HepG2 (cell line): ENCODE data around the gene PLEKHM2. TPM values are rescaled to one million over a fixed set of nuclear protein-coding genes. Genes with fewer than 3 reads are reported as not detected.

Experiments used
- ARID4A ChIP-seq: sonication (generic); formaldehyde crosslinking; IDR thresholded peaks from 2 replicates; pipeline ENCODE4 v1.5.0; 2020; ENCODE audit warnings: mild to moderate bottlenecking, missing genetic modification reagents, borderline replicate concordance
- BORCS8-MEF2B ChIP-seq: sonication (generic); formaldehyde crosslinking; IDR thresholded peaks from 2 replicates; pipeline ENCODE4 v1.8.0; 2022; ENCODE audit warnings: mild to moderate bottlenecking, missing genetic modification reagents
- CBFB ChIP-seq: sonication (generic); formaldehyde crosslinking; IDR thresholded peaks from 2 replicates; pipeline ENCODE4 v1.4.0; 2020; ENCODE audit warnings: missing genetic modification reagents
- CC2D1A ChIP-seq: sonication (generic); formaldehyde crosslinking; IDR thresholded peaks from 2 replicates; pipeline ENCODE4 v1.8.1; 2023; ENCODE audit warnings: mild to moderate bottlenecking, missing genetic modification reagents
- ERF ChIP-seq: IDR thresholded peaks from 2 replicates; pipeline ENCODE4 v1.6.1; 2018; ENCODE audit warnings: missing biosample characterization, missing genetic modification reagents
- MAFG ChIP-seq: sonication (generic); formaldehyde crosslinking; IDR thresholded peaks from 2 replicates; pipeline ENCODE4 v1.5.1; 2020; ENCODE audit warnings: mild to moderate bottlenecking, missing genetic modification reagents
- NFYB ChIP-seq: sonication (generic); formaldehyde crosslinking; IDR thresholded peaks from 2 replicates; pipeline ENCODE4 v1.4.0; 2020; ENCODE audit warnings: missing genetic modification reagents
- PPARG ChIP-seq: conservative IDR thresholded peaks from 2 replicates; pipeline ENCODE4 v1.6.1; 2016; ENCODE audit warnings: missing biosample characterization, missing genetic modification reagents
- RBM39 ChIP-seq: fragments of 200-400 bp; formaldehyde crosslinking; IDR thresholded peaks from one replicate; pipeline ENCODE4 v1.6.1; 2018; ENCODE audit warnings: antibody characterized with exemption, mild to moderate bottlenecking, low read depth, low read length; ENCODE audit not compliant: poor library complexity, severe bottlenecking
- REST ChIP-seq, 2 experiments: IDR thresholded peaks; 2 replicates each; pipeline ENCODE4 v1.6.1; 2011 to 2012; ENCODE audit warnings: low read length in 2 of 2, borderline replicate concordance in 1 of 2, low read depth in 1 of 2, mild to moderate bottlenecking in 1 of 2, moderate library complexity in 1 of 2
- RNF2 ChIP-seq: fragments of 450-650 bp; conservative IDR thresholded peaks from 2 replicates; pipeline ENCODE4 v1.6.1; 2016; ENCODE audit warnings: low read depth
- SOX6 ChIP-seq, 2 experiments: fragments of 450-650 bp in 1 of 2; sonication (generic) in 1 of 2; formaldehyde crosslinking in 1 of 2; IDR thresholded peaks; 2 replicates each; pipeline versions ENCODE4 v1.4.0 to v1.6.1; 2017 to 2020; ENCODE audit warnings: antibody characterized with exemption in 1 of 2, mild to moderate bottlenecking in 1 of 2, missing genetic modification reagents in 1 of 2
- ZNF329 ChIP-seq: sonication (generic); formaldehyde crosslinking; IDR thresholded peaks from 2 replicates; pipeline ENCODE4 v1.9.0; 2021; ENCODE audit warnings: low read depth, mild to moderate bottlenecking, missing genetic modification reagents
- ZNF7 ChIP-seq: IDR thresholded peaks from 2 replicates; pipeline ENCODE4 v1.6.1; 2016; ENCODE audit warnings: missing biosample characterization, missing genetic modification reagents
- polyA plus RNA-seq, 8 experiments: library from polyadenylated mRNA; depleted of rRNA in 3 of 8; stranded (reverse) in 7 of 8; unstranded in 1 of 8; fragments of >200 nt; fragmentation: Illumina TruSeq in 4 of 8; extraction: Trizol in 4 of 8; gene quantifications; 2 replicates each; pipeline versions ENCODE4 v1.2.1 to v1.2.3, GENCODE V29; 2011 to 2016; ENCODE audit warnings: low read depth in 4 of 8, missing spikeins in 1 of 8, mixed read lengths in 1 of 8; ENCODE audit not compliant: insufficient read depth in 1 of 8
- total RNA-seq, 5 experiments: library from RNA; depleted of rRNA; stranded (reverse); fragments of >200 nt; fragmentation: Illumina TruSeq; extraction: Trizol; gene quantifications; 2 replicates each; pipeline ENCODE4 v1.2.3, GENCODE V29; 2016; ENCODE audit warnings: low read depth in 1 of 5
- TF ChIP-seq, protein P1 (sequence below): sonication (generic); formaldehyde crosslinking; IDR thresholded peaks from 2 replicates; pipeline ENCODE4 v1.4.0; 2020; ENCODE audit warnings: missing genetic modification reagents, mild to moderate bottlenecking, borderline replicate concordance
- TF ChIP-seq, protein P2 (sequence below): sonication (generic); formaldehyde crosslinking; IDR thresholded peaks from 2 replicates; pipeline ENCODE4 v1.5.0; 2020; ENCODE audit warnings: missing genetic modification reagents, mild to moderate bottlenecking, borderline replicate concordance

Gene PLEKHM2
- total and polyA plus RNA-seq, 2 of the 13 experiments (the other 11 are each of a cell fraction or from before 2014, with no cell fraction given) = 16.5 to 27.3 TPM

DNA sequence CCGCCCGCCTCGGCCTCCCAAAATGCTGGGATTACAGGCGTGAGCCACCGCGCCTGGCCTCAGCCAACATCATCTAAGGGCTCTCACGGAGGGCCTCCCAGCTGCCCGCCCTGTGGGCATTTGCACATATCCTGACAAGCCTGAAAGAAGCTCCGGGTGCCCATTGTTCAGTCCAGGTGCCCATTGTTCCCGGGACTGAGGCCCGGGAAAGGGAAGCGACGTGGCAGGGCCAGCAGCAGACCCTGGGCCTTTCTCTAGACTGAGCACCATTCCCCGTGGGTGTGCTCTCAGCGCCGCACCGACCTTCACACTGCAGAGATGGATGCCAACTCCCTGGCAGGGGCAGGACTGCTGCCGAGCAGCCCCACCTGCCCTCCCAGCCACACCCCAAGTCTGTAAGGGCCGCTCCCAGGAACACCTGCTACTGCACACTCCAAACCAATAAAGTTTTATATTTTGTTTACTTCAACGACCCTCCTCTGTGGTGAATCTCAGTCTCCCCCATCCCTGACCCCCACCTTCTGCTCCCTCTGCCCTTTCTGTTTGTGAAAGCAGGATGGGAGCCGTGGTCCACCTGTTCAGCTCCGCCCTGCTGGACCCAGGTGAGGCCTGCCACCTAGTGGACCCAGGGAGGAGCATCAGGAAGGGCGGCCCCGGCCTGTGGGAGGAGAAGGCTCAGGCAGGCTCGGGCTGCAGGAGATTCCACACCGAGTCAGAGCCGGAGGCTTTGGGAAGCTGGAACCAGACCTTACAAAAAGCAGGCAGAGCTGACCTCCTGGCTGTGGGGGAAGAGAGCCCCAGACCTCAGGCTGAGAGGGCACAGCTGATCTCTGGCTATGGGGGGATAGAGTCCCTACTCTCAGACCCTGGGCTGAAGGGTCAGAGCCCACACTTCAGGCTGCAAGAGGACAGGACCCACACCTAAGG, 57.1 kb downstream of the PLEKHM2 start (continued):
- TF ChIP-seq, protein P1, sequence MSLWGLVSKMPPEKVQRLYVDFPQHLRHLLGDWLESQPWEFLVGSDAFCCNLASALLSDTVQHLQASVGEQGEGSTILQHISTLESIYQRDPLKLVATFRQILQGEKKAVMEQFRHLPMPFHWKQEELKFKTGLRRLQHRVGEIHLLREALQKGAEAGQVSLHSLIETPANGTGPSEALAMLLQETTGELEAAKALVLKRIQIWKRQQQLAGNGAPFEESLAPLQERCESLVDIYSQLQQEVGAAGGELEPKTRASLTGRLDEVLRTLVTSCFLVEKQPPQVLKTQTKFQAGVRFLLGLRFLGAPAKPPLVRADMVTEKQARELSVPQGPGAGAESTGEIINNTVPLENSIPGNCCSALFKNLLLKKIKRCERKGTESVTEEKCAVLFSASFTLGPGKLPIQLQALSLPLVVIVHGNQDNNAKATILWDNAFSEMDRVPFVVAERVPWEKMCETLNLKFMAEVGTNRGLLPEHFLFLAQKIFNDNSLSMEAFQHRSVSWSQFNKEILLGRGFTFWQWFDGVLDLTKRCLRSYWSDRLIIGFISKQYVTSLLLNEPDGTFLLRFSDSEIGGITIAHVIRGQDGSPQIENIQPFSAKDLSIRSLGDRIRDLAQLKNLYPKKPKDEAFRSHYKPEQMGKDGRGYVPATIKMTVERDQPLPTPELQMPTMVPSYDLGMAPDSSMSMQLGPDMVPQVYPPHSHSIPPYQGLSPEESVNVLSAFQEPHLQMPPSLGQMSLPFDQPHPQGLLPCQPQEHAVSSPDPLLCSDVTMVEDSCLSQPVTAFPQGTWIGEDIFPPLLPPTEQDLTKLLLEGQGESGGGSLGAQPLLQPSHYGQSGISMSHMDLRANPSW (CRISPR knock-in tag) = no peak
- TF ChIP-seq ZNF329 (CRISPR knock-in tag) (no peak), RNF2 (no peak), NFYB (CRISPR knock-in tag) (no peak), ZNF7 (CRISPR knock-in tag) (no peak), BORCS8-MEF2B (CRISPR knock-in tag) (peak; percentile 55; the same call in 1 of the 2 replicates), CC2D1A (CRISPR knock-in tag) (no peak), RBM39 (no peak), REST (IDR thresholded peaks at IDR 0.05; ENCODE audit: borderline replicate concordance in 1 of 2, low read depth in 1 of 2, low read length in 2 of 2) (no peak), MAFG (CRISPR knock-in tag) (no peak), CBFB (CRISPR knock-in tag) (no peak), ERF (CRISPR knock-in tag) (peak; percentile 62; the same call in 1 of the 2 replicates), PPARG (0 out of 2 replicates have a peak, but pooled peaks have one; percentile 62), SOX6 (IDR thresholded peaks at IDR 0.05) (no peak), SOX6 (CRISPR knock-in tag; IDR thresholded peaks at IDR 0.05) (peak; percentile 30; the same call in 1 of the 2 replicates), ARID4A (CRISPR knock-in tag) (no peak)
- TF ChIP-seq, protein P2, sequence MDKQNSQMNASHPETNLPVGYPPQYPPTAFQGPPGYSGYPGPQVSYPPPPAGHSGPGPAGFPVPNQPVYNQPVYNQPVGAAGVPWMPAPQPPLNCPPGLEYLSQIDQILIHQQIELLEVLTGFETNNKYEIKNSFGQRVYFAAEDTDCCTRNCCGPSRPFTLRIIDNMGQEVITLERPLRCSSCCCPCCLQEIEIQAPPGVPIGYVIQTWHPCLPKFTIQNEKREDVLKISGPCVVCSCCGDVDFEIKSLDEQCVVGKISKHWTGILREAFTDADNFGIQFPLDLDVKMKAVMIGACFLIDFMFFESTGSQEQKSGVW (CRISPR knock-in tag) = no peak
